ENCODE data around the gene LEMD1.

GRCh38 chr1:205376739-205377138, 45.1 kb downstream of the LEMD1 start:
- TF ChIP-seq, protein P1, sequence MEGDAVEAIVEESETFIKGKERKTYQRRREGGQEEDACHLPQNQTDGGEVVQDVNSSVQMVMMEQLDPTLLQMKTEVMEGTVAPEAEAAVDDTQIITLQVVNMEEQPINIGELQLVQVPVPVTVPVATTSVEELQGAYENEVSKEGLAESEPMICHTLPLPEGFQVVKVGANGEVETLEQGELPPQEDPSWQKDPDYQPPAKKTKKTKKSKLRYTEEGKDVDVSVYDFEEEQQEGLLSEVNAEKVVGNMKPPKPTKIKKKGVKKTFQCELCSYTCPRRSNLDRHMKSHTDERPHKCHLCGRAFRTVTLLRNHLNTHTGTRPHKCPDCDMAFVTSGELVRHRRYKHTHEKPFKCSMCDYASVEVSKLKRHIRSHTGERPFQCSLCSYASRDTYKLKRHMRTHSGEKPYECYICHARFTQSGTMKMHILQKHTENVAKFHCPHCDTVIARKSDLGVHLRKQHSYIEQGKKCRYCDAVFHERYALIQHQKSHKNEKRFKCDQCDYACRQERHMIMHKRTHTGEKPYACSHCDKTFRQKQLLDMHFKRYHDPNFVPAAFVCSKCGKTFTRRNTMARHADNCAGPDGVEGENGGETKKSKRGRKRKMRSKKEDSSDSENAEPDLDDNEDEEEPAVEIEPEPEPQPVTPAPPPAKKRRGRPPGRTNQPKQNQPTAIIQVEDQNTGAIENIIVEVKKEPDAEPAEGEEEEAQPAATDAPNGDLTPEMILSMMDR (IDR thresholded peaks at IDR 0.05): no peak
- TF ChIP-seq E2F4 (CRISPR knock-in tag; IDR thresholded peaks at IDR 0.05; ENCODE audit: borderline replicate concordance, low read depth): no peak
